ENCODE results near the gene CLMN.
"Not testable (repeated sequence)": the region's sequence is repeated elsewhere in the genome, so short reads cannot be mapped to it uniquely, and the experiment has no call there.

CLMN gene

DNA sequence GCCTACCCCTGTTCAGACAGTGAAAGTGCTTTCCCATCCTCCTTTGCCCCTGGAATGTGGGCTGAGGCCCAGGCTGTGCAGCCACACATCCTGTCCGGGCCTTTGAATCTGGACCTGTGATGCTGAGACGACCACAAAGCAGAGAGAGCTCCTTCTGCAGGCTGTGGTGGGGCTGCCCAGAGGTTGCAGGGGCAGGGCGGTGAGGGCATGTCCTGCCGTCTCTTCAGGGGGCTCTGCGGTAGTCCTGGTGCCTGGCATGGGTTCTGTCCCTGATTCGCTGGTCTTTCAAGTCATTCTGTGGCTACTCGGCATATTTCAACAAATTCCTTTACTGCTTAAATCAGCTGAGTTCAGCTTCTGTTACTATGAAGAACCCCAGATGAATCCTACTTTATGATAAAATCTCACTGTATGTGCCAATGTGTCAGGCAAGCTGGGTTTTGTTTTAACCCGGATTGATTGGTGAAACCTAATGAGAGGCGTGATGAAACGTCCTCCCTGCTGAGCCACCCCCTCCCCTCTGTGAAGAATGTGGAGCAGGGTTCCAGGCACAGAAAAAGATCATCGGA is 99.0 kb downstream of the CLMN start:
- DNase-seq (ENCODE audit: low spot score) = no peak

DNA sequence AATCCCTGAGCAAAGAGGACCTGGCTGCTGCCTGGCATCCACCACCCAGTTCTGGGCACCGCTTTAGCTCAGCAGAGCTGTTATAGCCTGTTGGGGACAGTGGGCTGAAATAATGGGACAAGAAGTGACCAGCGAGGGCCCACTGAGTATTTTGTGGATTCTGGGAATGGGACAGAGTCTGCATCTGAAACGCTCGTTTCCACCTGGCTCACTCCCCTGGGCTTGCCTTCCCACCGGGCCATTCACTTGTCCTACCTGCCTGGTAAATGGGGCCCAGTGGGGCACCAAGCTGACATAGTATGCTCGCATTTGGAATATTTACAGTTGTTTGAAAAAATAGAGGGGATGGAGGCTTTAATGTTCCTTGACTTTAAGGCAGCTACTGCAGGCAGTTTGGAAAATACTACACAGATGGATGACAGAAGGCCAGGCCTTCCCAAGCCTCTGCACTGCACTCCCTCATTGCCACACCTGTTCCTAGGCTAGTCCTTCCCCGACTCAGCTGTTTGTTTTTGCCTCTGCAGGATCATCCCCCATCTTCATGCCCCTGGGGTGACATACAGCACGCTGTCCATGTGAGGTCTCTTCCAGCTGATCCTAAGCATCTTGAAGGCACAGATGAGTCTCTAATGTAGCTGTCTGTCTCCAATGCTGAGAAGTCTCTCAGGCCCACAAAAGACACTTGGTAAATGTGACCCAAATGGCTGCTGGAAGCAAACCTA is 101.1 kb downstream of the CLMN start:
- no peak for DNase-seq (ENCODE audit: low spot score)

DNA sequence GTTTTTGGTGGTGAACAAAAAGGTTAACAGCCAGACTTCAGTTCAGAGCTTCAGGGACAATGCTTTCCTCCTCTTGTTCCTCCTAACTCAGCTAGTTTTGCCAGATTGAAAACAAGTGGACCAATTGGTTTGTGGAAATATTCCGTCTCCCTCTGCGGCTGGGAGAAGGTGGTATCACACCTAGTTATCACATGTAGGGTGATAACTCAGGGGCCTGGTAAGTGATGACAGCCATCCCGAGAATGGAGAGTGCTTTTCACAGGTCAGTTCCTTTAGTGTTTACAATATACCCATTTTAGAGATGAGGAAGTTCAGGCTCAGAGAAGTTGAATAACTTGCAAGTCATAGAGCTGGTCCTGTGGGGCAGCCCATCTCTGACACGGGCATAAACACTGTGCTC is 101.7 kb downstream of the CLMN start:
- DNase-seq (ENCODE audit: low spot score) = no peak

DNA sequence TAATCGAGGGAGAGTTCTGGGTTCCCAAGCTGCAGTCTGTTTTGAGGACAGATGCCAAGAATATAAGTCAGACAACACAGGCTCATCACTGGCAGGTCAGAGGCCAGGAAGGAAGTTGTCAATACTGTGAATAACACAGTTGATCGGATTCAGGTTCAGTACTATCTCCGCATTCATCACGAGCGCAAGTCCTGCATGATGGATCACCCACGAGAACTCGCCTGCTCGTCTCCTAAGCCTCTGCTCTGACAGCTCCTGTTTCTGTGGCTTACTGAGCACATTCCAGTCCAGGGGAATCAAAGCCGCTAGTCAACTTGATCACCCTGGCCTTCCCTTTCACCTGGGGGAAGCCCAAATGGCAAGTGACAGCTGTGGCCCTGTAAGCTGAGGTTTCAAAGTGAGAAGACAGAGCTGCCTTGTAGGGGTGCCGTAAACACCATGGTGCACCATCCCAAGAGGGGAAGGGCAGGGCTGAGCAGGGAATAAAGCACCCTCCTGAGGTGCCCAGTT is 102.3 kb downstream of the CLMN start:
- no peak for DNase-seq (ENCODE audit: low spot score)

DNA sequence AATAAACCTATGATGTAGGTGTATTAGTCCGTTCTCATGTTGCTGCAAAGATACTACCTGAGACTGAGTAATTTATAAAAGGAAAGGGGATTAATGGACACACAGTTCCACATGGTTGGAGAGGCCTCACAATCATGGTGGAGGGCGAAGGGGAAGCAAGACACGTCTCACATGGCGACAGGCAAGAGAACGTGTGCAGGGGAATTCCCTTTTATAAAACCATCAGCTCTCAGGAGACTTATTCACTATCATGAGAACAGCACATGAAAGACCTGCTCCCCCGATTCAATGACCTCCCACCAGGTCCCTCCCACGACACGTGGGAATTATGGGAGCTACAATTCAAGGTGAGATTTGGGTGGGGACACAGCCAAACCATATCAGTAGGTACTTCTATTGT is 103.7 kb downstream of the CLMN start:
- no peak for DNase-seq (ENCODE audit: low spot score)

DNA sequence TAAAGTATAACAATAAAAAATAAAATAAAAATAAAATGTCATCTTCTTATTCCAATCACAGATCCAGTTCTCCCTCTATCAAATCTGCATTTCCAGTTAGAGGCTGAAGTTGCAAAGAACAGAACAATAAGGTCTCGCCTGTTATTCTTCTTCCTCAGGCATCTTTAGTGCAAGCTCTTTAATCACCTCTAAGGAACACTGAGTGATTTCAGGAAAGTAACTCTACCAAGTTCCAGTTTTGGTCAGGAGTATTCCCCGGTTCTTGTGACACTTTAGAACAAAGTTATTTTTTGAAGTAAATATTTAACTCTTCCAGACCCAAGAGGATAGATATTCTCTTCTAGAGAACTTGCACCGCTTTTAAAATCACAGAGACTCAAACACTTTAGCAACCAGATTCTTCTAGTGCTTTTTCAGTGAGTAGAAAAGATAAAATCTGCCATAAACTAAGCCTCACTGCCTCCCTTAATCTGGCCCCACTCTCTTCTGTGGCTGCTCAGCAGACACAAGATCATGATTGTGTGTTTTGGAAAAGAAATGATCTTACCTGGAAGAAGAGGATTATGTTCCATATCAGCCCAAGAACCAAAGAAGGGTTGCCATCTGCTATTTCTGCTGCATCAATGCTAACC is 104.5 kb downstream of the CLMN start:
- no peak for DNase-seq (ENCODE audit: low spot score)

DNA sequence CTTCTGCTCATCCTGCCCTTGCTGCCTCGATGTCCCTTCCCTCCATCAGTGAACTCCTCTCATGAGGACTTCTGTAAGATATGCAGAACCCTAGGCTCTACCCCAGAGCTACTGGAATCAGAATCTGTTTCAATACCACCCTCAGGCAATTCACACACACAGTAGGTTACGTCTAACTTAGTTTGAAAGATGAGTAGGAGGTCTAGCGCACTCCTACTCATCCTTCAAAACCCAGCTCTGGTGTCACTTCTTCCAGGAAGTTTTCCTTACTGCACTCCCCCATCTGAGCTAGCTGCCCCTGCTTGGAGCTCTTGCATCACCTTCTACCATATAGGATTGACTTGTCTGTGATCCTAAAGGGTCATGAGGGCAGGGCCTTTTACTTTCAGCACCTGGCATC is 105.9 kb downstream of the CLMN start:
- no peak for DNase-seq (ENCODE audit: low spot score)

DNA sequence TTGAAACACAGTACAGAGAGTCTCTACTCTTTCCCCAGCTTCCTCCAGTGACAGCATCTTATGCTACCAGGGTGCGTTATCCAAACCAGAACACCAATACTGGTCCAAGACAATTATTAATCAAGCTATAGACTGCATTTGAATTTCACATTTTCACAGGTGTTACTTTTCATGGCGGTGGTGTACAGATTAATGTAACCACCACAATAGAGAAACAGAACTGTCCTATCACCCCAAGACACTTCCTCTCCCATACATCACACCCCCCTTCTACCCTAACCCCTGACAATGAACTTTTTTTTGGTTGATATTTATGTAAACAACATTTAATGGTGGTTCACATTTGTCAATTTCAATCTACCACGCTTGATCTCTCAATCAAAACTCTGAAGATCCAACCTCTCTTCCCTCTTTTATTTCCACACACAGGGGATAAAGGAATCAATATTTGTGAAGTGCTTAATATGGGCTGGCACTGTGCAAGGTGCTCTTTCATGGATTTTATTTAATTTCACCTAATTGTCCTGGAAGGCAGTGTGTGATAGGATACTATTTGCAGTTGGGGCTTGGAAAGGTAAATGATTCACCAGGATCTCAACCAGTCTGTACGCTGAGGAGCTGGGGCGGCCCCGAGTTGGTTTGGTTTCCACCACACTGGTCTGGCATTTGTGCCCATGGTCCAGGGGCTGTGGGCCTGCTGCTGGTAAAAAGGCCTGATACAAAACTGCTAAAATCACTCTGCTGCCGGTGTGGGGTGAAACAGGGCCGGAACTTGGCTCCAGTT is 107.8 kb downstream of the CLMN start:
- no peak for DNase-seq (ENCODE audit: low spot score)

DNA sequence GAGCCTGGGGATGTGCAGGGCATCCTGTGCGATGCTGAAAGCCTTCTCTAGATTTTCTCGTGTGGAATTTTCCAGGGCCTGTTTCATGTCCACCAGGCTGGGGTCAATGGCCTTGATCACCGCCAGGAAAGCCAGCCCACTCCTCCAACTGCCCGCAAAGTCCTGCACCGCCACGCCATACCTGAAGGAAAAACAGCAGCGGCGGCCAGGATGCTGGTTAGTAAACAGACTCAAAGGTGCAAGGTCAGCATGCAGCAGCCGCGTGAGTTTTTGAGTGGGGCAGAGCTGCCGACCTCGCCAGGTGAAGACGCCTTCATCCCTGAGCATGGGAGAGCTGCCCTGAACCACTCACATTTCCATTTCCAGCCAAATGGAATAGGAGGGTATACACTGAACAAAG is 109.0 kb downstream of the CLMN start:
- no peak for DNase-seq (ENCODE audit: low spot score)

DNA sequence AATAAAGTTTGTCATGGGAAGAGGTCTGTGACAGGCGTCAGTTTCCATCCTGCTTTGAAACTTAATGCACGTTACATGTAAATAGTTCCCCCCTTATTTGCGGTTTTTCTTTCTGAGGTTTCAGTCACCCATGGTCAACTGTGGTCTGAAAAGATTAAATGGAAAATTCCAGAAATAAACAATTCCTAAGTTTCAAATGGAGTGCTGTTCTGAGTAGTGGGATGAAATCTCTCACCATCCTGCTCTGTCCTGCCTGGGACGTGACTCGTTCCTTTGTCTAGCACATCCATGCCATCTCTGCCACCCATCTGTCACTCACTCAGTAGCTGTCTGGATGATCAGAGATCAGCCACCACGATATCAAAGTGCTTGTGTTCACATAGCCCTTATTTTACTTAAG is 111.1 kb downstream of the CLMN start:
- no peak for DNase-seq (ENCODE audit: low spot score)

DNA sequence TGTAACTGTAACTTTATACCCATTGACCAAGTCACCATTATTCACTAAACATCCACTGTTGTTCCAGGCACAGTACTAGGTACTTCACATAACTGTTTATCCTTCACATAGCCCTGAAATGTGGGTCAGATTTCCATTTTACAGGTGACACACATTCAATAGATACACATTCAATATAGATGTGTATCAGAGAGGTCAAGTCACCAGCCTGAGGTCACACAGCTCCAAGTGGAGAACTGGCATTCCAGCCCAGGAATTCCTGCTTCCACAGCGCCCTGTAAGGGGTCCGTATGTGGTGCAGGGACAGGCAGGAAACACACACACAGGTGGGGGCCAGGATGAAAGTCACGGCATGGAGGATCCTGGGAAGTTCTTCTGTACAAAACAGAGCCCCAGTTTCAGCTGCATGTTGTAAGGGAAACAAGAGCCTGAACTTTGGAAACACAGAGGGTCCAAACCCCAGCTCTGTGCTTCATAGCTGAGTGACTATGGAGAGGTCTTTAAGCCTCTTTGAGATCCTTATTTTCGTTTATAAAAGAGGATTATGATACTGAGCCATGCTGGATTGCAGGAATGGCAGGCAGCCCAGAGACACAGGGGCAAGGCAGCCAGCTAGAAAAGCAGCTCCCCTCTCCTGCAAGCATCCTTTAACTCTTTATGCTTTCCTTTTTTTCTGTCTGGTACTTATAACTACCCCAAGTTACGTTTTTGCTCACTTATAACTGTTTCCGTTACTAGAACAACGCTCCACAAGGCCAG is 112.1 kb downstream of the CLMN start:
- no peak for DNase-seq (ENCODE audit: low spot score)

DNA sequence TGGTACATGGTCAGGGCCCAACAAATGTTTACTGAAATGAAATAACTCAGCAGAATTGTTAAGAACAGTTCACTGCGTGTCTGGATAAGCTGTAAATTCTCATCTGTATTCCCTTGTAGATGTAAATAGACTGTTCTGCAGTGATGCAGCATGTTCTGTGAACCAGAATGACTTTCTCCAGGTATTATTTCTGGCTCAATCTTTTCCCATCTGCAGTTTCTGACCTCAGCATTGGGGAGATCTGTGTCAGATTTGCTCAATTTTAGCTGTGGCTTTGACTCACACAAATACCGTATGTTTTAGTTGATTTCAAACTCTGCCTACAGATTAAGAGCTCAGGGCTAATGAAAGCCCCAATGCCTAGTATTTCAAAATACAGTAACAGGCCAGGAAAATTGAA is 113.2 kb downstream of the CLMN start:
- DNase-seq (ENCODE audit: low spot score) = no peak

DNA sequence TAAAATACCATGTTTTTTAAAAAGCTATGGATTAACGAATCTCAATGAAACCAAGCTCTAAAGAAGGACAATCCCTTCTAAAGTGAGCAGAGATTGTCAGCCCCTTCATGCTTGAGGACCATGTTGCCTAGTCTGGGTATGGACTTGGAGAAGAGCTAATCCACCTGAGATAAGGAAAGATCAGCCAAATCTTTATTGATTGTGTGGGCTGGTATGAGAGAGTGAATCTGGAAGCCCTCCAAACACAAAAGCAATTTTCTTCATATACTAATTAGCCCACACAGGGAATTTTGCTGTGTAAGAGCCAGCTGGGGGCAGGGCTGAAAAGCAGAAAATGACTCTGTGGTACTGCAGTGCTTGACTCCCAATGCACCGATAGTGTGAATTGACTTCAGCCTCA is 115.0 kb downstream of the CLMN start:
- no peak for DNase-seq (ENCODE audit: low spot score)

DNA sequence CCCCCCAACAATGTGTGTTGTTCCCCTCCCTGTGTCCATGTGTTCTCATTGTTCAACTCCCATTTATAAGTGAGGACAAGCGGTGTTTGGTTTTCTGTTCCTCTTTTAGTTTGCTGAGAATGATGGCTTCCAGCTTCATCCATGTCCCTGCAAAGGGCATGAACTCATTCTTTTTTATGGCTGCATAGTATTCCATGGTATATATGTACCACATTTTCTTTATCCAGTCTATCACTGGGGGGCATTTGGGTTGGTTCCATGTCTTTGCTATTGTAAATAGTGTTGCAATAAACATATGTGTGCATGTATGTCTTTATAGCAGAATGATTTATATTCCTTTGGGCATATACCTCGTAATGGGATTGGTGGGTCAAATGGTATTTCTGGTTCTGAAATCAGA is 118.0 kb downstream of the CLMN start:
- DNase-seq (ENCODE audit: low spot score) = not testable (repeated sequence)

DNA sequence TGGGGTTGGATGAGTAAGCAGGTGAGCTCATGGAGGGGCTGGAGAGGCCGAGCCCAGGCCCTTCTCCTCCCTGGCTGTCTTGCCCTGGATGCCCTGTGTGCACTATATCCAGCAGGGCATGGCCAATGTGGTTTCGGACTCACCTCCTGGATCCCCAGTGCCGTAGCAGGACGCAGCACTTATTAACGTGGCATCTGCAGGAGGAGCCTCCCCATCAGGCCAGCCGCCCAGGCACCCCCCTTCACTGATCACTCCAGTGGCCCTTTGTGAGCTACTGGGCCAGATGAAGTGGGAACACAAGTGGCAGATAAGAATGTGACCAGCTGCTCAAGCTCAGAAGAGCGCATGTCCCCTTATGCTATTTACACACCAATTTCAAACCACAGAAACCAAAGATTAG is 119.3 kb downstream of the CLMN start:
- no peak for DNase-seq (ENCODE audit: low spot score)

DNA sequence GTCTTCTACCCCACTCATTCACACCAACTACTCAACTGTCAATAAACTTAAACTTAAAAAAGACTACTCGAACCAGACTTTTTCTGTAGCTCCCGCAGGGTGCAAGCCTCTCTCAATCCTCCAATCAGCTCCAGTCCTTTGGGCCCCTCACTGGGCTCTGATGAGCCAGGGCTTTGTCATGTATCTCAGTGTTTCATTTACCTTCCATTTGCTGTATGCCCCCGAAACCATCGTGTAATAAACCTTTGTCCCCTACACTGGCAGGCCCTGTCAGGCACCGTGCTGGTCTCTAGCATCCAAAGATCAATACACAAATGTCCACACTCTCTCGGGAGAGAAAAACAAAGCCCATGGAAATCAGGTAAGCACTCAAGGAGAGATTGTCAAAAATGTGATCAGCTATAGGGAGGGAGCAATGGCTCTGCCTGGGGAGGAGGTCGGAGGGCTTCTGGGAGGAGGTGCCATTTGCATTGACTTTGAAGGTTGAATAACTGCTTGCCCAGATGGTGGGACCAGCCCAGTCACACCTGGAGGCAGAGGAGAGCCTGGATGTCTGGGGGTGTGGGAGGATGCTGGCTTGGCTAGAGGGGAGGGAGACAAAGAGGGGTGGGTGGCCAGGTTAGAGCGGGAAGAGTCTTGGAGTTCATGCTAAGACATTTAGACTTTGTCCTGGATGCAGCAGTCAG is 120.3 kb downstream of the CLMN start:
- peak; percentile 58 for DNase-seq (ENCODE audit: low spot score)

DNA sequence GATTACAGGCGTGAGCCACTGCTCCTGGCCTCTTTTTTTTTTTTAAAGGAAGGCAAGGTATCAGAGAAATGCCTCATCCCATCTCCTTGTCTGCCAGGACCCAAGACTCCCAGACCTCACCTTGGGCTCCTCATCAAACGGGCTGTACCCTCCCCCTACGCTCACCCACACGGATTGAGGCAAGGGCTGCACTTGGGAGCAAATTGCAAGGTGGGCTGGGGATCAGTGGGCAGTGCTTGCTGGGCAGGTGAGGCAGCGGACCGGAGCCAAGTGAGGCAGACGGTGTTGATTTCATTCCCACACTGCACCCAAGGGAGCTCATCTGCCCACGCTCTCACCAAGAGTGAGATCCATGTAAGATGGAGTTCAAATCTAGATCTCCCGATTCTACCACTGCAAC is 121.4 kb downstream of the CLMN start:
- DNase-seq (ENCODE audit: low spot score) = no peak

DNA sequence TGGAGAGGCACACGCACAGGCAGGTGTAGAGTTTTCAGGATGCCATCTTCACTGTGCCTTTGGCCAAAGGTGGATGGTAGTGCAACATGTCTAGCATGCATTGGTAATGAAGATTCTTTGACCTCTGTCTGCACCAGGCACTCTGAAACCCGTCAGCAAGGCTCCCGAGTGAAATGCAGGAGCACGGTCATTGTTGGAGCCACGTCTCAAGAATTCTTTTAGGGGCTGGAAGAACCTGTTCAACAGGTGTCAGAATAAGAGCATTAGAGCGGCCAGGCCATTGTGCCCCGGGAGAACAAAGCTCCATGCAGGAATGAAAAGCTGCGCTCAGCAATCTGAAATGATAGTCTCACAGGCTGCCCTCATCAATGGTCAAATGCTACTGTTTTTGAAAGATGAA is 122.2 kb downstream of the CLMN start:
- peak; percentile 62 for DNase-seq (ENCODE audit: low spot score)

DNA sequence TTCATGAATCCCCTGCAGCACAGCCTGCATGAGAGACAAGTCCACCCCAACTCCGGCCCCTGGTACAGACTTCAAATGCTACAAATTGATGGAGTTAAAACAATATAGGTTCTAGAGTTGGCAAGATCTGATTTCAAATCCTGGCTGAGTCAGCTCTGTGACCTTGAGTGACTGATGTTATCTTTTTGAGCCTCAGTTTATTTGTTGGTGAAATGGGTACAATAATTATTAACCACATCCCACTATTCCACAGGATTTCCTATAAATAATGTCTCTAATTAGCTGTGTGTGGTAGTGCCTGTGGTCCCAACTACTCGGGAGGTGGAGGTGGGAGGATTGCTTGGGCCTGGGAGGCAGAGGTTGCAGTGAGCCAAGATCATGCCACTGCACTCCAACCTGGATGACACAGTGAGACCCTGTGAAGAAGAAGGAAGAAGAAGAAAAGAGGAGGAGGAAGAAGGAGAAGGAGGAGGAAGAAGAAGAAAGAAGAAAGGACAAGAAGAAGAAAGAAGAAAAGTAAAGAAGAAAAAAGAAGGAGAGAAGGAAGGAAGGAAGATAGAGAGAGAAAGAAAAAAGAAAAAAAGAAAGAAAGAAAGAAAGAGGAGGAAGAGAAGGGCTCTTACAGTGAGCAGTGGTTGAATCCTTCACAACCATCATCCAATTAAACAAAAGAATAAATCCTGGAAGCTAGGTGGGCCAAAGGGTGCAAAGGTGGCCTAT is 122.7 kb downstream of the CLMN start:
- DNase-seq (ENCODE audit: low spot score) = no peak

DNA sequence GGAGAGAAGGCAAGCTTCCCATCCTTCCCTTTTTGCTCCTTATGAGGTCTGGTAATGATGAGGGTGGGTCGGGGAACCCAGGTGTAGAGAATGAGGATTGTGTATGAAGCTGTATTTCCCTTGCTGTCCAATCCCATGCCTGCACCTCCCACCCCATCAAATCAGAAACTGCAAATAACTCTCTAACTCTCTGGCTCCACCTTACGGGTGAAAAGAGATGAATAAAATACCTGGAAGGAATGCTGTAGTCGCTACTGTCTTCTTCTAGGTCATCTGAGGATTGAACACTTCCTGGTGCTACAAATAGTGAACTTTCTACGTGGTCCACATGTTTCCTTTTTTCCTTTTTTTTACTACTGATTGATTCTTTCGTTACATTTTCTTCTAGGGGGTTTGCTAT is 123.4 kb downstream of the CLMN start:
- DNase-seq (ENCODE audit: low spot score) = peak; percentile 53

DNA sequence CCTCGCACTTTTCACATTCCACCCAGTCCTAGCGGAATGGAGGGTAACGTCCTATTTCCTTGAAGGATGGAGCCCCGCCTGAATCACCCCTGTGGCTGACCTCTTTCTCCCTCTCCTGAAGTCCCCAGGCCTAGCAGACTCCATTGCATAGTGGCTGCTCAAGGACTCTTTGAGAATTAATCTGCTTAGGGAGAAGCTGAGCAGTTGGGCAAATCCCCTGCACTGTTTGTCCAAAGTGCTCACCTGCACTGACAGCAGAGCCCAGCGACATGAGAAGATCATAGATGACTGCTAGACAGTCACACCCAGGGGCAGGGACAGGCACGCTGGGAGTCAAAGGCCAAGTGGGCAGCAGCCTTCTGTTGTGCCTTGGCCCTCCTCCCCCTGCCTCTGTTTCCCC is 124.7 kb downstream of the CLMN start:
- DNase-seq (ENCODE audit: low spot score) = no peak
